ENCODE data around the gene MIDN.

GRCh38 chr19:1258707-1259205, 10.4 kb downstream of the MIDN start:
- TF ChIP-seq CTCF (conservative IDR thresholded peaks at IDR 0.05; ENCODE audit: low read length) = no peak
- TF ChIP-seq EZH2phosphoT487 (IDR thresholded peaks at IDR 0.05; ENCODE audit: borderline replicate concordance) = no peak

Measured in Loucy (cell line).